Duodenal mucosa (tissue), 2 donors: Measurements from ENCODE around the gene RSPO4.

ENCODE experiments used
- H3K27ac ChIP-seq: one replicate; pipeline ENCODE4 v1.7.0; 2013; ENCODE audit warnings: low read depth, low read length
- H3K27me3 ChIP-seq, 2 donors: one replicate each; pipeline ENCODE4 v1.7.0; 2013; ENCODE audit warnings: low read length in 2 of 2, control low read depth in 1 of 2; ENCODE audit not compliant: insufficient read depth in 2 of 2, control insufficient read depth in 1 of 2
- H3K36me3 ChIP-seq, 2 donors: one replicate each; pipeline ENCODE4 v1.7.0; 2013; ENCODE audit warnings: low read length in 2 of 2, control low read depth in 1 of 2; ENCODE audit not compliant: insufficient read depth in 2 of 2, control insufficient read depth in 1 of 2
- H3K4me1 ChIP-seq, 2 donors: one replicate each; pipeline ENCODE4 v1.7.0; 2013; ENCODE audit warnings: low read length in 2 of 2, control low read depth in 1 of 2; ENCODE audit not compliant: insufficient read depth in 2 of 2, control insufficient read depth in 1 of 2
- H3K4me3 ChIP-seq, 2 donors: one replicate each; pipeline ENCODE4 v1.7.0; 2013; ENCODE audit warnings: low read length in 2 of 2, low read depth in 1 of 2
- H3K9ac ChIP-seq, 2 donors: one replicate each; pipeline ENCODE4 v1.7.0; 2013; ENCODE audit warnings: low read length in 2 of 2, low read depth in 1 of 2
- H3K9me3 ChIP-seq, 2 donors: one replicate each; pipeline ENCODE4 v1.7.0; 2013; ENCODE audit warnings: low read length in 2 of 2, control low read depth in 1 of 2; ENCODE audit not compliant: control insufficient read depth in 1 of 2

Gene RSPO4

DNA sequence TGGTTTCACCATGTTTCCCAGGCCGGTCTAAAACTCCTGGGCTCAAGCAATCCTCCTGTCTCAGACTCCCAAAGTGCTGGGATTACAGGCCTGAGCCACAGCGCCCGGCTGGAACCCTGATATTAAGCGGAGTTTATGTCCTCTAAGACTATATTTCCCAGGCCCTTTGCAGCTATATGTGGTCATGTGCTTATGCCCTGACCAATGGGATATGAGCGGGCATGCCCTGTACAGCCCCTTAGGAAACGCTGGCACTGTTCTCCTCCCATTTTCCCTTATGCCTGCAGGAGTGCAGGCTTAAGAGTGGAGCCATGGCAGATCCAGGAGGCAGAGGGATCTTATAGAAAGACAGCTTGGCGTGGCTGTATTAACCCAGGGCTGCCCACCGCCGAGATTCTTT, 29.9 kb downstream of the RSPO4 start:
- H3K36me3 ChIP-seq = no peaks in the 10 kb centered on the region
- H3K4me1 ChIP-seq = no peaks in the 10 kb centered on the region
- no peaks in the 10 kb centered on the region for H3K27me3 ChIP-seq
- H3K9ac ChIP-seq = no peak overlapping the region
- no peaks in the 10 kb centered on the region for H3K9me3 ChIP-seq
- H3K27ac ChIP-seq = no peak overlapping the region
- H3K4me3 ChIP-seq = no peak overlapping the region

DNA sequence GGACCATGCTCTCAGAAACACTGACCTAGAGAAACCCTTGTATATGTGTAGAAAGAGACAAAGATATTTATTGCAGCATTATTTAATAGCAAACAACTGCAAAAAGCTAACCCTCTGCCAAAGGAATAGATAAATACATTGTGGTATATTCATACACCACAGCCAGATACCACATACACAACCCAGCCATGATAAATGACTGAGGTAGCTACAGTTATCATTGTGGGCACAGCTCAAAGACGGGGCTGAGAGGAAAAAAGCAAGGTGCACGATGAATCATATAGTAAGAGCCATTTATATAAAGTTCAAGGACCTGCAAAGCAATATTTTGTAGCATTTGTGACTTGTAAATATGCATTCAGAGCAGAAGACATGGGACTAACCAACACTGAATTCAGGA, 30.8 kb downstream of the RSPO4 start:
- no peaks in the 10 kb centered on the region for H3K4me1 ChIP-seq
- H3K9me3 ChIP-seq = no peaks in the 10 kb centered on the region
- no peak overlapping the region for H3K27ac ChIP-seq
- no peak overlapping the region for H3K9ac ChIP-seq
- no peak overlapping the region for H3K4me3 ChIP-seq
- no peaks in the 10 kb centered on the region for H3K27me3 ChIP-seq
- no peaks in the 10 kb centered on the region for H3K36me3 ChIP-seq

DNA sequence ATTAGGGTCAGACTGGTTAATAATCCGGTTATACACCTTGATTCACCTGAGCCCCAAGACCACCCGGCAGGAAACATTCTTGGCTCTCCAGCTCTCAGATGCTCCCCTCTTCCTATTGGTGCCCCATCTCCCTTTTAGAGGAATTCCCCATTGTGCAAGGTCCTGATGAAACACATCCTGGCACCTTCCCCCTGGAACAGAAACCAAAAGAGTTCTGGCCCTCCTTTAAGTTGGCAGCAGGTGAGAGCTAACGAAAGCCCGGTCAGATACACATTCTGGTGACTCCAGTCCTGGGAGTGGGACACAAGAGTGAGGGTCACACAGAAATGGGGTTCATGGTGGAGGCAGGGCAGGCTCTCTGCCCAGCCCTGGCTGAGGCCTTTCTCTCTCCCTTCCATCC, 32.2 kb downstream of the RSPO4 start:
- H3K36me3 ChIP-seq = no peaks in the 10 kb centered on the region
- H3K27me3 ChIP-seq = peaks cover 0 to 3% of the 10 kb centered on the region in 2 donors
- H3K27ac ChIP-seq = no peak overlapping the region
- no peaks in the 10 kb centered on the region for H3K9me3 ChIP-seq
- H3K4me3 ChIP-seq = no peak overlapping the region
- H3K4me1 ChIP-seq = no peaks in the 10 kb centered on the region
- H3K9ac ChIP-seq = no peak overlapping the region

DNA sequence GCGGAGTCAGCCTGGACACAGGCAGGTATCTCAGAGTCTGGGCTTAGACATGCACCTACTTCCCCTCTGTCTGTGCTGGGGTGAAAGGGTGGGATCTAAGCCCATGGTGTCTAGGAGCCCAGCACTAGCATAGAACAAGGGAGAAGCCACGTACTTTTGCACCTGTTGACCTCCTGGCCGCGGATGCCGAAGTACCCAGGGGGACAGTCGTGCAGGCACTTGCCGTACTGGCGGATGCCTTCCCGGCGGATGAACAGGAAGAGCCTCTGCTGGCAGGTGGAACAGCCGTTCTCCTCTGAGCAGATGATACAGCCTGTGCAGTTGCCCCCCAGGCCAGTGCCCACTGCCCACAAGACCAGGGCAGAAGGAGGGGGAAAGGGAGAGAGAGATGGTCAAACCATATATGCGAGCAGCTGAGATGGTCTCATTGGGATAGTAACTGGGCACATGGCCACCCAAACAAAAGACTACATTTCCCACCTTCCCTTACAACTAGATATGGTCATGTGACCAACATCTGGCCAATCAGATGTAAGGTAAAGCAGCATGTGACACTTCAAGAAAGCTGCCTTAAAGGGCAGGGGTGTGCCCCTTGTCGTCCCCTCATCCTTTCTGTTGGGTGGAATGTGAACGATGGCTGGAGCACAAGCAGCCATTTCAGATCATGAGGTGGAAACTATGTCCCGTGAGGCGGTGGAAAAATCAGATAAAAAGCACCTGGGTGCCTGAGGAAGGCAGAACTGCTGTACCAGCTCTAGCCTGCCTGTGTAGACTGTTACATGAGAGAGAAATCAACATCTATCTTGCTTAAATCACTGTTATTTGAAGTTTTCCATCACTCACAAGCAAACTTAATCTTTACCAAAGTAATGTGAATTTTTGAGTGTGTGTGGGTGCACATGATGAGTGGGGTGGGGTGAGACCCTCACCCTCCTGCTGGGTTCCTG, 34.0 kb downstream of the RSPO4 start:
- no peaks in the 10 kb centered on the region for H3K4me1 ChIP-seq
- H3K4me3 ChIP-seq = no peak overlapping the region
- H3K27me3 ChIP-seq = peaks cover 0 to 3% of the 10 kb centered on the region in 2 donors
- H3K9ac ChIP-seq = no peak overlapping the region
- no peaks in the 10 kb centered on the region for H3K9me3 ChIP-seq
- H3K36me3 ChIP-seq = no peaks in the 10 kb centered on the region
- no peak overlapping the region for H3K27ac ChIP-seq

DNA sequence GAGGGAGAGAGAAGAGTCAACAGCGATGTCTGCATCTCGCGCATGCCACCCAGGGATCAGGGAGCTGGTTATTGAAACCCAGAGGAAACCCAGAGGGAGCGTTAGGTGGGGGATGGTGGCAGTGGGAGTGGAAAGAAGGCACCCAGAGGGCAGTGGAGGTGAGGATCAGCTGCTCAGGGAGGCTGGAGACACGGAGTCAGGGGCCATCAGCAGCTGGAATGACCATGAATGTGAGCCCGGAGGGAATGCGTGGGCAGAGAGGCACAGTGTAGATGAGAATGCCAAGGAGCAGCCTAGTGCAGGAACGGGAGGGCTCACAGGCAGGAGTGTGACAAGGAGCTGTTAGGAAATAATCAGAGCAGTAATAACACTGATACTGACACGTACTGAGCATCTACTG, 36.2 kb downstream of the RSPO4 start:
- Histone ChIP-seq H3K9ac (no peak overlapping the region), H3K4me3 (no peak overlapping the region), H3K4me1 (no peaks in the 10 kb centered on the region), H3K9me3 (no peaks in the 10 kb centered on the region), H3K27me3 (peaks cover 0 to 3% of the 10 kb centered on the region in 2 donors), H3K36me3 (no peaks in the 10 kb centered on the region), H3K27ac (no peak overlapping the region)

DNA sequence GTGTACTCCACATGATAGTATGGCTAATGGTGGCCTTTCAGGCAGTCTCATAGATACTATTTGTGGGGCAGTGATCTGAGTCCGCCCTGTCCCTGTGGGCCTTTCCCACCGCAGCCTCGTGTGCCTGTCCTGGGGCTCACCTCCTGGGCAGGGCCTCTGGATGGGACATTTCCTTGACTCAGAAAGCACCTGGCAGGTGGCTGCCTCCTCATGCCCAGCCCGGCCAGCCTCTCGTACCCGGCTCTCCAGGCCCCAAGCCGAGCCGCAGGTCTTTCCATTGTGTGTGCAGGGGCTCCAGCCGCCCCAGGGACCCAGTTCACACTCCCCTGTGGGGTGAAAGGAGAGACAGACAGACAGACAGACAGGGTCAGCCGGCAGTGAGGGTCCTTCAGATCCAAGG, 38.3 kb downstream of the RSPO4 start:
- Histone ChIP-seq H3K36me3 (no peaks in the 10 kb centered on the region), H3K9me3 (no peaks in the 10 kb centered on the region), H3K4me1 (no peaks in the 10 kb centered on the region), H3K9ac (no peak overlapping the region), H3K27ac (no peak overlapping the region), H3K4me3 (no peak overlapping the region), H3K27me3 (peaks cover 4 to 5% of the 10 kb centered on the region in 2 donors)

DNA sequence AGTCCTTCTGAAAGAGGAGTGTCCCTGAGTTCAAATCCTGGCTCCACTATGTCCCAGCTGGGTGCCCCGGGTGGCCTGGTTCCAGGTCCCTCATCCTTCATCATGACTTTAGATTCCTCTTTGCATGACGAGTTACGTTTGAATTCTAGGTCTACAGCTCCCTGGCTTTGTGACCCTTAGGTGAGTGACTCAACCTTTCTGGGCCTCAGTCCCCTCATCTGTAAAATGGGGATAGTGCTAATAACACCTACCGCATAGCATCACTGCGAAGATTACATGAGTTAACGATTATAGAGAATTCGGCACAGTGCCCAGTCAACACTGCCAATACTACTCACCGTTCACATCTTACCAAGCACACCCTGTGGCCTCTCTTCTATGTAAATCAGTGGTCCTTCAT, 39.4 kb downstream of the RSPO4 start:
- H3K4me3 ChIP-seq = no peak overlapping the region
- H3K27ac ChIP-seq = no peak overlapping the region
- H3K9ac ChIP-seq = no peak overlapping the region
- no peaks in the 10 kb centered on the region for H3K36me3 ChIP-seq
- H3K4me1 ChIP-seq = no peaks in the 10 kb centered on the region
- no peaks in the 10 kb centered on the region for H3K9me3 ChIP-seq
- H3K27me3 ChIP-seq = peaks cover 5 to 6% of the 10 kb centered on the region in 2 donors

DNA sequence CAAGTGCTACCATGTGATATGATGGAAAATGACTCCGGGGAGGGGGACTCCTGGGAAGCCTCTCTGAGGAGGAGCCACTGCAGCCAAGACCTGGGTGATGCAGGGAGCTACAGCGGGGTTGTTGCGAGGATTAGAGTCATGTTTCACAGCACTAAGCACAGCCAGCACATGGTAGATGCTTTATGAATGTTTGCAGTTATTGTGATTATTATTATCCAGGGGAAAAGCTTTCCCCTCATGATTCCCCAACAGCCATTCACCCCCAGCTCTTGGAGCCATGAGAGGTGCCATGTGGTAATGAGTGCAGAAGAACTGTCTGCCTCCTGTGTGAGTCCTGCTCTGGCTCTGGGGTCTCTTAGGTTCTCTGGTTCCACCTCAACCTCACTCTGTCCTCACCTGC, 39.9 kb downstream of the RSPO4 start:
- H3K4me3 ChIP-seq = no peak overlapping the region
- H3K9ac ChIP-seq = no peak overlapping the region
- no peaks in the 10 kb centered on the region for H3K9me3 ChIP-seq
- H3K27me3 ChIP-seq = peaks cover 6 to 8% of the 10 kb centered on the region in 2 donors
- no peak overlapping the region for H3K27ac ChIP-seq
- no peaks in the 10 kb centered on the region for H3K36me3 ChIP-seq
- no peaks in the 10 kb centered on the region for H3K4me1 ChIP-seq

DNA sequence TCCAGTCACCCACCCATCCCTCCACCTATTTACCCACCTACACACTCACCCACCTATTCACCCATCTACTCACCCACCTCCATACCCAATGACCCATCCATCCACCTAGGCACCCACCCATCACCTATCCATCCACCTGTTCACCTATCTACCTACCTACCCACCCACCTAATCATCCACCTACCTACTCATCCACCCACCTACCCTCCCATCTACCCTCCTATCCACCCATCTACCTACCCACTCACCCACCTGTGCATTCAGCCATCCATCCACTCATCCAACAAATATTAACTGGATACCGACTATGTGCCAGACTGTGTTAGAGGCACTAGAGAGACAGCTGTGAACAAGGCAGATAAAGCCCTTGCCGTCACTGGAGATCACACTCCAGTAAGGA, 40.3 kb downstream of the RSPO4 start:
- H3K27me3 ChIP-seq = peaks cover 6 to 8% of the 10 kb centered on the region in 2 donors
- H3K4me1 ChIP-seq = no peaks in the 10 kb centered on the region

DNA sequence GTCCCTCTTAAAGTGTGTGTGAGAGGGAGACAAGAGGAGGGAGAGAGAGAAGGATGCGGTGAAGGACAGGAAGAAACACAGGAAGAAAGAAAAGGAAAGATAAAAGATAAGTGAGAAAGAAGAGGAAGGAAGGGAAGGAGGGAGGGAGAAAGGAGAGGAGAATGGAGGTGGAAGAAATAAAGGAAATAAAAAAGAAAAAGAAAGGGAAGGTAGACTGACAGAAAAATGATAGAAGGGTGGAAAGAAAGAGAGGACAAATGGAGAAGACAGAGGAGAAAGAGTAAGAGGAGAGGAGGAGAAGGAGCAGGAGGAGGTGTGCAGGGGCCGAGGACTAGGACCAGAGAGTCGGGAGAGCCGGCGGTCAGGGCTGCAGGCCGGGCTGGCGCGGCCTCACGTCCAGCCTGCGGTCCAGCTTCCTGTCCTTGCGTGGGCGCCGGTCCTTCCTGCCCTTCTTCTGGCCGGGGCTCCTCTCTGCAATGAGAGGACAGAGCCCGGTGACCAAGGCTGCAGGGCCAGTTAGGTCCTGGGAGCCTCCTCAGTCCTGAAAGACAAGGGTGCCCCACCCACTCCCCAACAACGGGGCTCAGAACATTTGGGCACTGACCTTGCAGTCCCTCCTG, 42.0 kb downstream of the RSPO4 start:
- H3K9me3 ChIP-seq = no peaks in the 10 kb centered on the region
- no peaks in the 10 kb centered on the region for H3K36me3 ChIP-seq
- no peak overlapping the region for H3K27ac ChIP-seq
- peaks cover 5 to 8% of the 10 kb centered on the region in 2 donors for H3K27me3 ChIP-seq
- peaks cover 0 to 4% of the 10 kb centered on the region in 2 donors for H3K4me1 ChIP-seq
- no peak overlapping the region for H3K9ac ChIP-seq
- no peak overlapping the region for H3K4me3 ChIP-seq

More for the DNA sequence above, 40.3 kb downstream of the RSPO4 start:
- Histone ChIP-seq H3K4me3 (no peak overlapping the region), H3K9ac (no peak overlapping the region), H3K9me3 (no peaks in the 10 kb centered on the region), H3K27ac (no peak overlapping the region), H3K36me3 (no peaks in the 10 kb centered on the region)
